ENCODE results near the gene MCM5. TPM values are rescaled to one million over a fixed set of nuclear protein-coding genes. Genes with fewer than 3 reads are reported as not detected.
"Not testable (repeated sequence)": the region's sequence is repeated elsewhere in the genome, so short reads cannot be mapped to it uniquely, and the experiment has no call there.

MCM5 gene
- total RNA-seq, 1 experiment from 2014 or later: 145 TPM

GRCh38 chr22:35471566-35471965, 71.6 kb downstream of the MCM5 start:
- DNase-seq (ENCODE audit: low read depth): not testable (repeated sequence)

GRCh38 chr22:35472488-35472887, 72.5 kb downstream of the MCM5 start:
- DNase-seq (ENCODE audit: low read depth): no peak

GRCh38 chr22:35473971-35474370, 74.0 kb downstream of the MCM5 start:
- DNase-seq (ENCODE audit: low read depth): no peak

Other genes with a start within 250 kb of the MCM5 start
- gene HMGXB4, start 142.6 kb upstream of the MCM5 start, total RNA-seq (2014; rRNA removed; shearing (Covaris generic)): 10.3 and 11.0 TPM in 2 replicates
- 19.9 and 25.8 TPM in 2 replicates for gene TOM1, start 100.2 kb upstream of the MCM5 start, total RNA-seq (2014; rRNA removed; shearing (Covaris generic))
- gene HMOX1, start 19.0 kb upstream of the MCM5 start, total RNA-seq (2014; rRNA removed; shearing (Covaris generic)): 6.3 and 9.7 TPM in 2 replicates
- gene RASD2, start 140.7 kb downstream of the MCM5 start, total RNA-seq (2014; rRNA removed; shearing (Covaris generic)): 0.34 and 0.54 TPM in 2 replicates
- gene MB, start 217.2 kb downstream of the MCM5 start, total RNA-seq (2014; rRNA removed; shearing (Covaris generic)): 1.2 and 2.3 TPM in 2 replicates
- 23.4 and 23.7 TPM in 2 replicates for gene APOL6, start 248.3 kb downstream of the MCM5 start, total RNA-seq (2014; rRNA removed; shearing (Covaris generic))